ENCODE data around the gene DEFB123.

DNA sequence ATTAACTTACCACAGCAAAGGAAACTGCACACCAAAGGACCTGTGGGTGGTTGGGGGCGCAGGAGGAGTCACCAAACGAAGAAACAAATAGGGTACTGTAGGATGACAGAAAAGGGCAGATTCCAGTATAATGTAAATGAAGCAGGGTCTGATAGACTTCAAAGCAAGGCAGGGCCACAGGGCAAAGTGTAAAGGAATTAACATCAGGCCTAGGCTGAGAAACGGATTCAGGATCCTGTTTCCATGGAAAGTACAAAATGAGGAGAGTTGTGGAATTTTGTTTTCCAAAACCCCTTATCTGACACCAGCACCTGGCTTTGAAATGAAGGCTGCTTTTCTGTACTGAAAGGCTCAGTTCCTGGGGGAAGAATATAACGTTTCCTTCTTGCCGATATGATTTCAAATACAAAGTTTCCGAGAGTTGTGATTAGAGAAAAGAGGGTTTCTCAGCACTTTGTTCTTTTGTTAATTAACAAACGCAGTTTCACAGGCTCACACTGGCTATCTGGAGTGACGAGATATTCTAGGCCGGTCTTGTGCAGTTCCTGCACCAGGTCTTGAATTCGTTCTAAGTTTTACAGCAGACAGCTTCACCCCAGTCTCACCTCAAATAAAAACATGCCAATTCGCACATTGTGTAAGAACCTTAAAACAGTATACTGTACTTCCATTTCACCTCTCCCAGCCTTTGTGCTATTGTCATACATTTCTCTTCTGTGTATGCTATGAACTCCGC lies 5.8 kb downstream of the DEFB123 start:
- TF ChIP-seq, protein P1, sequence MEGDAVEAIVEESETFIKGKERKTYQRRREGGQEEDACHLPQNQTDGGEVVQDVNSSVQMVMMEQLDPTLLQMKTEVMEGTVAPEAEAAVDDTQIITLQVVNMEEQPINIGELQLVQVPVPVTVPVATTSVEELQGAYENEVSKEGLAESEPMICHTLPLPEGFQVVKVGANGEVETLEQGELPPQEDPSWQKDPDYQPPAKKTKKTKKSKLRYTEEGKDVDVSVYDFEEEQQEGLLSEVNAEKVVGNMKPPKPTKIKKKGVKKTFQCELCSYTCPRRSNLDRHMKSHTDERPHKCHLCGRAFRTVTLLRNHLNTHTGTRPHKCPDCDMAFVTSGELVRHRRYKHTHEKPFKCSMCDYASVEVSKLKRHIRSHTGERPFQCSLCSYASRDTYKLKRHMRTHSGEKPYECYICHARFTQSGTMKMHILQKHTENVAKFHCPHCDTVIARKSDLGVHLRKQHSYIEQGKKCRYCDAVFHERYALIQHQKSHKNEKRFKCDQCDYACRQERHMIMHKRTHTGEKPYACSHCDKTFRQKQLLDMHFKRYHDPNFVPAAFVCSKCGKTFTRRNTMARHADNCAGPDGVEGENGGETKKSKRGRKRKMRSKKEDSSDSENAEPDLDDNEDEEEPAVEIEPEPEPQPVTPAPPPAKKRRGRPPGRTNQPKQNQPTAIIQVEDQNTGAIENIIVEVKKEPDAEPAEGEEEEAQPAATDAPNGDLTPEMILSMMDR (conservative IDR thresholded peaks at IDR 0.05; ENCODE audit: low read length), result no peak
- TF ChIP-seq EZH2phosphoT487 (IDR thresholded peaks at IDR 0.05; ENCODE audit: borderline replicate concordance), result no peak
